Endothelial cell of umbilical vein (primary cell): Measurements from ENCODE around the gene F8. TPM values are rescaled to one million over a fixed set of nuclear protein-coding genes. Genes with fewer than 3 reads are reported as not detected.

Source experiments
- BruUV-seq: library from RNA; stranded (reverse); fragments of 400-500 nt; replicated peaks from 2 replicates; lab custom pipeline; 2021; lab: Mats Ljungman, UMichigan
- CTCF ChIA-PET: fragments of 300-600, 350-600 bp; sonication (Branson Sonifier 250); formaldehyde crosslinking; loops from one replicate; lab custom pipeline; 2021; ENCODE audit warnings: antibody characterized with exemption, inconsistent platforms; lab: Charles Lee
- POLR2A ChIA-PET: fragments of 300-600, 350-600 bp; sonication (Branson Sonifier 250); formaldehyde crosslinking; loops from one replicate; lab custom pipeline; 2021; ENCODE audit warnings: antibody characterized with exemption, inconsistent platforms; lab: Charles Lee
- DNase-seq: peaks from one replicate; pipeline ENCODE4 v3.0.0-alpha.2; 2011; ENCODE audit warnings: low read depth, low spot score
- FAIRE-seq: peaks from 2 replicates; lab custom pipeline; 2011; peaks lifted over from hg19 to GRCh38; lab: Jason Lieb, UNC
- H2AFZ ChIP-seq: 2 replicates; pipeline ENCODE4 v1.6.0; 2012; ENCODE audit warnings: low read depth, low read length, control low read depth, inconsistent platforms
- H3K27ac ChIP-seq: 2 replicates; pipeline ENCODE4 v1.5.1; 2011; ENCODE audit warnings: low read depth, mild to moderate bottlenecking, control low read depth, low read length, moderate library complexity; ENCODE audit not compliant: insufficient read depth
- H3K27me3 ChIP-seq, 2 experiments: 2 replicates each; pipeline versions ENCODE4 v1.6.0 to v1.6.1; 2011; ENCODE audit warnings: low read length in 2 of 2, mixed read lengths in 1 of 2; ENCODE audit not compliant: control insufficient read depth in 2 of 2, insufficient read depth in 2 of 2
- H3K36me3 ChIP-seq, 2 experiments: 2 replicates in 1 of 2; 3 replicates in 1 of 2; pipeline ENCODE4 v1.5.1; 2011; ENCODE audit warnings: low read length in 2 of 2, mild to moderate bottlenecking in 1 of 2, moderate library complexity in 1 of 2; ENCODE audit not compliant: control insufficient read depth in 2 of 2, insufficient read depth in 2 of 2; ENCODE audit errors: extremely low read depth in 1 of 2
- H3K4me1 ChIP-seq: 3 replicates; pipeline ENCODE4 v1.5.1; 2011; ENCODE audit warnings: mild to moderate bottlenecking, low read length; ENCODE audit not compliant: control insufficient read depth, insufficient read depth; ENCODE audit errors: extremely low read depth
- H3K4me2 ChIP-seq: 2 replicates; pipeline ENCODE4 v1.6.1; 2011; ENCODE audit warnings: low read length, control low read depth, mixed read lengths; ENCODE audit not compliant: insufficient read depth
- H3K4me3 ChIP-seq, 3 experiments: fragments of 200-600 bp in 1 of 3; sonication (generic), shearing (Covaris generic) in 1 of 3; replicated peaks in 1 of 3; 2 replicates each; pipeline ENCODE4 v1.5.1; 2011 to 2016; ENCODE audit warnings: control low read depth in 3 of 3, low read length in 3 of 3, mild to moderate bottlenecking in 2 of 3, inconsistent platforms in 1 of 3, low read depth in 1 of 3, moderate library complexity in 1 of 3; ENCODE audit not compliant: insufficient read depth in 1 of 3
- H3K79me2 ChIP-seq: 2 replicates; pipeline ENCODE4 v1.6.0; 2012; ENCODE audit warnings: low read length, inconsistent platforms; ENCODE audit not compliant: control insufficient read depth, insufficient read depth
- H3K9ac ChIP-seq: replicated peaks from 2 replicates; pipeline ENCODE3; 2011; ENCODE audit warnings: low read length, control low read depth; ENCODE audit not compliant: insufficient read depth; ENCODE audit errors: extremely low read depth
- H3K9me1 ChIP-seq: replicated peaks from 3 replicates; pipeline ENCODE4 v1.6.0; 2011; ENCODE audit warnings: mild to moderate bottlenecking, low read length; ENCODE audit not compliant: control insufficient read depth, insufficient read depth; ENCODE audit errors: extremely low read depth
- H3K9me3 ChIP-seq: replicated peaks from 2 replicates; pipeline ENCODE4 v1.5.1; 2012; ENCODE audit warnings: low read length, inconsistent platforms; ENCODE audit not compliant: control insufficient read depth, insufficient read depth
- H4K20me1 ChIP-seq: replicated peaks from 2 replicates; pipeline ENCODE3; 2011; ENCODE audit warnings: mild to moderate bottlenecking, low read length; ENCODE audit not compliant: control insufficient read depth, insufficient read depth; ENCODE audit errors: extremely low read depth
- CTCF ChIP-seq, 2 donors: IDR thresholded peaks; 1 replicate in 1 of 2; 2 replicates in 1 of 2; pipeline ENCODE4 v1.5.1; 2011; ENCODE audit warnings: low read length in 2 of 2, mild to moderate bottlenecking in 2 of 2, moderate library complexity in 2 of 2, control low read depth in 1 of 2, inconsistent platforms in 1 of 2, low read depth in 1 of 2; ENCODE audit not compliant: insufficient read depth in 1 of 2; ENCODE audit errors: extremely low read depth in 1 of 2
- FOS ChIP-seq: IDR thresholded peaks from 2 replicates; pipeline ENCODE4 v1.6.1; 2011; ENCODE audit warnings: mild to moderate bottlenecking, low read length, moderate library complexity, borderline replicate concordance; ENCODE audit not compliant: insufficient read depth
- JUN ChIP-seq: IDR thresholded peaks from 2 replicates; pipeline ENCODE4 v1.6.1; 2011; ENCODE audit warnings: borderline replicate concordance, low read depth; ENCODE audit not compliant: insufficient read length, insufficient read depth
- MYC ChIP-seq: IDR thresholded peaks from one replicate; pipeline ENCODE4 v1.6.1; 2011; ENCODE audit warnings: mild to moderate bottlenecking, low read depth, low read length
- POLR2A ChIP-seq: IDR thresholded peaks from 2 replicates; pipeline ENCODE4 v1.6.1; 2012; ENCODE audit warnings: low read depth, mild to moderate bottlenecking, control low read depth, low read length
- POLR2AphosphoS5 ChIP-seq: IDR thresholded peaks from 2 replicates; pipeline ENCODE4 v1.6.1; 2012; ENCODE audit warnings: low read depth, mild to moderate bottlenecking, control low read depth, low read length, moderate library complexity; ENCODE audit not compliant: insufficient read depth
- dilution Hi-C: fragments of 300-500 bp; cut with MboI; formaldehyde crosslinking; loops from one replicate; pipeline ENCODE4 v1.15.0; 2019; ENCODE audit warnings: low sequenced_read_pairs; ENCODE audit not compliant: extremely low pct_ligation_motif_present
- intact Hi-C: fragments of 100-400 bp; cut with micrococcal nuclease; formaldehyde crosslinking; loops from one replicate; pipeline ENCODE4 v1.10.0; 2022
- polyA plus RNA-seq, 4 experiments: library from polyadenylated mRNA; depleted of rRNA in 3 of 4; stranded (reverse) in 3 of 4; unstranded in 1 of 4; fragments of >200 nt; gene quantifications; 2 replicates each; pipeline versions ENCODE4 v1.2.1 to v1.2.3, GENCODE V29; 2011 to 2012; ENCODE audit warnings: missing spikeins in 1 of 4
- total RNA-seq: library from RNA; stranded (reverse); gene quantifications from 2 replicates; pipeline ENCODE4 v1.2.3, GENCODE V29; 2021

The F8 gene
- total and polyA plus RNA-seq, 2 donors (not counting 3 experiments of a cell fraction or from before 2014, with no cell fraction given): 0.62 to 1.1 TPM

GRCh38 chrX:155070975-155071693 is 48.6 kb upstream of the F8 start, which contains the start of the genes BRCC3, CMC4 and MTCP1:
BRCC3 (plus strand) TSS chrX:155071508; CDS start chrX:155071528, 20 bp downstream.
CMC4 (minus strand) TSS chrX:155071136; CDS start chrX:155064023, 7,113 bp downstream.
MTCP1 (minus strand) TSS chrX:155071136; CDS start chrX:155066010, 5,126 bp downstream.
- no peaks in the 10 kb centered on the region for H3K36me3 ChIP-seq
- H3K79me2 ChIP-seq: peaks cover 45% of the 10 kb centered on the region
- FAIRE-seq: peak; percentile 18
- H4K20me1 ChIP-seq: no peaks in the 10 kb centered on the region
- intact Hi-C loops (loop anchor here (1.0 kb wide), 3 partner anchors 14 to 45 kb away; partner anchors contain the start of gene FUNDC2), dilution Hi-C loops (no loop called here)
- ChIA-PET CTCF (interaction anchor here (0.9 to 1.1 kb wide), 2 partner anchors 15 to 23 kb away, joined by 3 read pairs; no protein-coding TSS in a partner anchor), POLR2A (no interaction called here)
- H3K9ac ChIP-seq: peak within 1 kb of the TSS; percentile 92
- no peak for TF ChIP-seq JUN
- peak; percentile 76 for TF ChIP-seq POLR2A
- no peak for TF ChIP-seq CTCF (IDR thresholded peaks at IDR 0.05; ENCODE audit: extremely low read depth in 1 of 2, insufficient read depth in 1 of 2, low read depth in 1 of 2, low read length in 2 of 2)
- TF ChIP-seq MYC: no peak
- TF ChIP-seq FOS: no peak
- TF ChIP-seq POLR2AphosphoS5: peak; percentile 37
- peak within 1 kb of the TSS; percentile 94 for H3K4me2 ChIP-seq
- peak within 1 kb of the TSS; percentile 66 for H3K27ac ChIP-seq
- H2AFZ ChIP-seq: peak within 1 kb of the TSS; percentile 92
- no peaks in the 10 kb centered on the region for H3K9me3 ChIP-seq
- H3K27me3 ChIP-seq: no peaks in the 10 kb centered on the region
- peak; percentile 75 for DNase-seq
- H3K9me1 ChIP-seq: no peaks in the 10 kb centered on the region
- H3K4me3 ChIP-seq: peak within 1 kb of the TSS; percentile 63 to 92 (median 73)
- no TSS peak for BruUV-seq
- H3K4me1 ChIP-seq: peaks cover 20% of the 10 kb centered on the region
